ENCODE results near the gene MNT. TPM values are rescaled to one million over a fixed set of nuclear protein-coding genes. Genes with fewer than 3 reads are reported as not detected.

The MNT gene
- polyA plus RNA-seq, 5 donors: 10.2 to 20.2 (median 12.5) TPM

GRCh38 chr17:2383628-2384167 lies 17.2 kb downstream of the MNT start:
- DNase-seq: no peak

- no peak for DNase-seq
Observed at GRCh38 chr17:2380950-2381649, 19.8 kb downstream of the MNT start.

GRCh38 chr17:2380226-2380922 lies 20.5 kb downstream of the MNT start:
- no peak for DNase-seq

DNA sequence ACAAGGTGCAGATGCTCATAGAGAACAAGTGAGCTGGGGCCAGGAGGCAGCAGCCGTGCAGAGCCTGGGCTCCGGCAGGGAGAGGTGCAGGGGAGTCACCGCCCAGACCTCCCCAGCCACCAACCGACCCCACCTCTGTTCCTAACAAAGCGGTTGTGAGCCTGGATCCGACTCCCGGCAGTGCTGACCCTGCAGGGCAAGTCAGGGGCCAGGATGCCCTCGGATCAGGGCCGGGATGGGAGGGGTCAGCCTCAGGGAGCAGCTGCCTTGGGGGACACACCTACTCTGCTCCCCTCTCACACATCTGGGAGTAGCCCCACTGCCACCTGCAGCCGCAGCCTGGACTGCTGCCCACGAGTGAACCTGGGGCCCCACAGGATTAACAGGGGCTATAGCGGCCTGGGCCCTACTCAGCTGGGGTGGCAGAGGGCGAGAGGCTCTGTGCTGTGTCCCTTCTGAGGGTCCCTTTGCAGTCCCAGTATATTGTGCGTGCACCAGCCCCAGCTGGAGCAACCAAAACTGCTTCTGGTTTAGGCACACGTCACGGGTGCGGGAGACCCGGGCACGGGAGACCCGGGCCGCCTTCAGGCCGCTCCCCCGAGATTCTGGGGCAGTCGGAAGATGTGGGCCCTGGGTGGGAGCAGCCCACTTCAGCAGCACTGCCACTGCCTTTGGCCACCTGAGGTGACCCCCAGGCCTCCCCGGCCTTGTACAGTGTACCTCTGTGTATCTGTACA lies 21.2 kb downstream of the MNT start:
- no peak for DNase-seq

DNA sequence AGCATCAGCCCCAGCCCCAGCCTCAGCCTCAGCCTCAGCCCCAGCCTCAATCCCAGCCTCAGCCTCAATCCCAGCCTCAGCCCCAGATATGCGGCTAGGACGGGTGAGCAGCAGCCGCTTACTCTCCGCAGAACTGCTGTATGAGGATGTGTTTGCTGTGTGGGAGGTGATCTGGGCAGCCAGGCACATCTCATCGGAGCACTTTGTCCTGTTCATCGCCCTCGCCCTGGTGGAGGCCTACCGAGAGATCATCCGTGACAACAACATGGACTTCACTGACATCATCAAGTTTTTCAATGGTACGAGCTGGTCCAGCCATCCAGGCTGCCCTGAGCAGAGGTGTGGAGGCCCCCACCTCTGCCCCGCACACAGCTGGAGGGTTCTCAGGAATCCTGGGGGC lies 22.0 kb downstream of the MNT start:
- no peak for DNase-seq

DNA sequence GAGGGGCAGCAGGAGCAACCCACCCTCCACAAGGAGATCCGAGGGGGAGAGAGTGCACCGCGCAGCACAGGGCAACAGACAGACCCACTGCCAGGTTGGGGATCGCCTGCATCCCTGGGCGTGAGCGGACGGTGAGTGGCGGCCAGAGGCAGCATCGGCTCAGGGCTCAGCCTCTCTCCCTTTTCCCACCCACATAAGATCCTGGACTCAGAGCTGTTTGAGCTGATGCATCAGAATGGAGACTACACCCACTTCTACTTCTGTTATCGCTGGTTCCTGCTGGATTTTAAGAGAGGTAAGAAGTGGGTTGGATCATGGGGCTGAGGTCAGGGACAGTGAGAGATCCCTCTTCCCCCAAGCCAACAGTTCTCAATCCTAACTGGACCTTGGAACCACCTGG lies 23.2 kb downstream of the MNT start:
- no peak for DNase-seq

GRCh38 chr17:2376107-2376506 lies 24.8 kb downstream of the MNT start:
- DNase-seq: no peak

DNA sequence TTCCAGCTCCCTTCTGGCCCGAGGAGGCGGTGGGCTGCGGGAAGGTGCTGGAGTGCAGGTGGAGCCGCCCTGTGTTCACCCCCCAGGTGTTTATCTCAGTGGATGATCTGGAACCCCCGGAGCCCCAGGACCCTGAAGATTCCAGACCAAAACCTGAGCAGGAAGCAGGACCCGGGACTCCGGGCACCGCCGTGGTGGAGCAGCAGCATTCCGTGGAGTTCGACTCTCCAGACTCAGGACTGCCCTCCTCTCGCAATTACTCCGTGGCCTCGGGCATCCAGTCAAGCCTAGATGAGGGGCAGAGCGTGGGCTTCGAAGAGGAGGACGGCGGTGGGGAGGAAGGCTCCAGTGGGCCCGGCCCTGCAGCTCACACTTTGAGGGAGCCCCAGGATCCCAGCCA lies 25.5 kb downstream of the MNT start:
- DNase-seq: no peak

GRCh38 chr17:2374549-2375285 lies 26.1 kb downstream of the MNT start:
- DNase-seq: no peak

GRCh38 chr17:2373179-2373578 lies 27.7 kb downstream of the MNT start:
- DNase-seq: no peak

GRCh38 chr17:2372681-2373080 lies 28.2 kb downstream of the MNT start:
- no peak for DNase-seq

- DNase-seq: no peak
Observed at GRCh38 chr17:2372180-2372579, 28.7 kb downstream of the MNT start.

DNA sequence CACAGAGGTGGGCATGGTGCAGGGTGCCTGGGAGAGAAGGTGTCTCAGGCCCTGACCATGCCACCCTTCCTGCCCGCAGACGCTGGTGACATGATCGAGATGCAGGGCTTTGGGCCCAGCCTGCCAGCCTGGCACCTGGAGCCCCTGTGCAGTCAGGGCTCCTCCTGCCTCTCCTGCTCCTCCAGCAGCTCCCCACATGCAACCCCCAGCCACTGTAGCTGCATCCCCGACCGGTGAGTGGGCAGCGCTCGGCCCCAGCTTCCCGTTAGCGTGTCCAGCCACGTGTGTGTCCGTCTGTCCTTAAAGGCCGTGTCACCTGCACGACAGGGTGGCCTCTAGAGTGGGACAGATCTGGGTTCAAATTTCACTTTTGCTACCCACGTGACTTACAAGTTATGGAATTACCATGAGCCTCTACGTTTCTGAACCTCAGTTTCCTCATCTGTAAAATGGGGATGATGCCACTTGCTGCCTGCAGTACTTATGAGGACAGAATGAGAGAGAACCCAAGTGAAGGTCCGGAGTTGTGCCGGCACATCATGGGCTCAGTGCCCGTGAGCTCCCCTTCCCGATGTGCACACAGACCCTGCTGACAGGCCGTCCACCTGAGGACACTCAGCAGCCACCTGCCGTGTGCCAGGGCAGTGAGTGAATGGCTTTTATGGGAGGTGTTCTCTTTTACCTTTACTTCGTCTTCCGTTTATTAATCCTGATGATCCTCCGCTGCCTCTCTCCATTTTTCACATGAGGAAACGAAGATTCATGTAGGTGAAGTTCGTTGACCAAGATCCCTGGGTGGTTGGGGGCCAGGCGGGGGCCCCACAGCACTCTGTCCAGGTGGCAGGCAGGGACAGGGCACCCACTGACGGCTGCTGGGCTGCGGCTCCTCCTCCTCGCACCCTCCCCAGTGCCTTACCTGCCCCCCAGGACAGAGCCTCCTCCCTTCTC lies 29.4 kb downstream of the MNT start:
- DNase-seq: no peak

DNA sequence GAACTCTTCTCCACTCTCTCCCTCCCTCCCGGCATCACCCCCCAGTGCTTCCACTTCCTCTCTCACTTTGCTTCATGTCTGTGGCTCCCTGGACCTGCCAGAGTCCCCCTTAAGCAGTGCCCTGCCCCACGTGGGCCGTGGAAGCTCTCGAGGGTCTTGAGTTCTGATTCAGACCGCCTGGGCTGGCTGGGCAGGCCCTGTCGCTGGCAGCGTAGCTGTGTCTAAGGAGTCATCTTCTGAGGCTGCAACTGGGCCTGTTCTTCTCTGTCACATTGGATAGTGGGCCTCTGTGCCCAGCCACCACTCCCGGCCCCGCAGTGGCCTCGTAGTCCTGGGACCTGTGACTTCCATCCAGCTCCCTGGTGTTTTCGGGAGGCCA lies 30.7 kb downstream of the MNT start:
- no peak for DNase-seq

DNA sequence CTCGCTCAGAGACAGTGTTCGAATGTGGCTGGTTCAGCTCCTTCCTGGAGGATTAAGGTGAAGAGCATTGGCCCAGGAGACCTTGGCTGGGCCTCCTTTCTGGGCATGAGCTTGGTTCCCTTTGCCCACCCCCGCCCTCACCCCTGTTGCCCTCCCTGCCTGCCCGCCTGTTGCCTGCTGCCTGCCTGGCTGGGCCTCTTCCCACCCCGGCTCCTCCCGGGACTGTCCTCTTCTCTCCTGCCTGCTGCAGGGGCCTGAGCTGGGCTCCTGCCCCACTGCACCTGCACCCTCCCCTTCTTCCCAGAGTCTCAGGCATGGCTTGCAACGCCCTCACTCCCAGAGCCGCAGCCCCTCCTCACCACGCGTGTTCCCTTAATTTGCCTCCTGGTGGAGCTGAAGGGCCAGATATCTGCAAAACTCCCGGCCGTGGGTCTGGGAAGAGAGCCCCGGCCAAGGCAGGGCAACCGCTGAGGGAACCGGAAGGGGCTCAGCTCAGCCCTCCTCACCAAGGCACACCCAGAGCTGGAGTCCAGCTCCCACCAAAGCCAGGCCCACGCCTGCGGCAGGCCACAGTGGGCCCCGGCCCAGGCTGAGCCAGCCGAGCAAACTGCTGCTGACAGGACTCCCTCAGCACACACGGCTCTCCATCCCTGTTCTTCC lies 31.2 kb downstream of the MNT start:
- DNase-seq: no peak

- no peak for DNase-seq
Observed at GRCh38 chr17:2369039-2369438, 31.8 kb downstream of the MNT start.

DNA sequence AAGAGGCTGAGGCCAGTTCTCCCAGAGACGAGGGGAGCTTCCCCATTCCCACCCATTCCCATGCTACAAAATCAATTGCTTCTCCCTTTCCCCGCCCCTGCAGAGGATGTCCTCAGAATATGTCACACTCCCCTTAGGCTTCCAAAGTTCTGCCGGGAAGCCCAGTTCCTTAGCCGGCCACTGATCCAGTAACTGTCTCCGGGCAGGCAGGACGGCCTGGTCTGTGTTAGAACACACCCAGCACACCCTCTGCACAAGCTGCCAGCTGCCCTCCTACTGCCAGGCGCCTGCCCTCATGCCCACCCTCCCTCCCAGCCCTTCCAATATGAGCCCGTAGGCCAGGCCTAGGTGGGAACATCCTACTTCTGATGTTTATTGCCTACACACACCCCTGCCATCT lies 32.5 kb downstream of the MNT start:
- no peak for DNase-seq

- no peak for DNase-seq
Observed at GRCh38 chr17:2366747-2367494, 33.9 kb downstream of the MNT start.

GRCh38 chr17:2365132-2365531 lies 35.7 kb downstream of the MNT start:
- no peak for DNase-seq

- DNase-seq: no peak
Observed at GRCh38 chr17:2364763-2365116, 36.1 kb downstream of the MNT start.
